Loucy (cell line): ENCODE measurements around the gene ZNF83.

Experiments
- H2AFZ ChIP-seq: fragments of 200-600 bp; sonication (generic); 2 replicates; pipeline ENCODE4 v1.6.0; 2016; ENCODE audit warnings: antibody characterized with exemption, mild to moderate bottlenecking, low read length, moderate library complexity
- H3F3A ChIP-seq: fragments of 200-600 bp; 2 replicates; pipeline ENCODE4 v1.6.0; 2016; ENCODE audit warnings: antibody characterized with exemption, low read depth, mild to moderate bottlenecking
- H3K27me3 ChIP-seq: fragments of 200-600 bp; sonication (generic); 2 replicates; pipeline ENCODE4 v1.6.1; 2014; ENCODE audit warnings: low read length, mild to moderate bottlenecking; ENCODE audit not compliant: insufficient read depth, poor library complexity, severe bottlenecking
- H3K36me3 ChIP-seq: fragments of 200-600 bp; sonication (generic); 2 replicates; pipeline ENCODE4 v1.6.1; 2016; ENCODE audit warnings: low read length; ENCODE audit not compliant: insufficient read depth
- H3K4me1 ChIP-seq: fragments of 200-600 bp; sonication (generic); 2 replicates; pipeline ENCODE4 v1.5.1; 2014; ENCODE audit warnings: low read length, mild to moderate bottlenecking; ENCODE audit not compliant: insufficient read depth, poor library complexity, severe bottlenecking
- H3K4me2 ChIP-seq: fragments of 200-600 bp; sonication (generic); 2 replicates; pipeline ENCODE4 v1.6.0; 2014; ENCODE audit warnings: antibody characterized with exemption, low read length, low read depth, mild to moderate bottlenecking; ENCODE audit not compliant: poor library complexity, severe bottlenecking
- H3K4me3 ChIP-seq: fragments of 200-600 bp; sonication (generic); 2 replicates; pipeline ENCODE4 v1.5.1; 2014; ENCODE audit warnings: low read length, mild to moderate bottlenecking, mixed read lengths; ENCODE audit not compliant: poor library complexity, severe bottlenecking
- H3K79me2 ChIP-seq: fragments of 200-600 bp; sonication (generic); 2 replicates; pipeline ENCODE4 v1.6.1; 2014; ENCODE audit warnings: low read length; ENCODE audit not compliant: insufficient read depth
- H3K9ac ChIP-seq: fragments of 200-600 bp; sonication (generic); 2 replicates; pipeline ENCODE4 v1.6.0; 2014; ENCODE audit warnings: mild to moderate bottlenecking, low read depth, low read length, moderate library complexity; ENCODE audit not compliant: poor library complexity, severe bottlenecking
- H3K9me2 ChIP-seq: fragments of 200-600 bp; sonication (generic); replicated peaks from 2 replicates; pipeline ENCODE4 v1.6.1; 2016; ENCODE audit warnings: low read depth, low read length, mixed read lengths
- H3K9me3 ChIP-seq: fragments of 200-600 bp; sonication (generic); 2 replicates; pipeline ENCODE4 v1.6.1; 2014; ENCODE audit warnings: mild to moderate bottlenecking, antibody characterized with exemption, low read length, low read depth; ENCODE audit not compliant: insufficient read depth
- H4K20me1 ChIP-seq: fragments of 200-600 bp; sonication (generic); 2 replicates; pipeline ENCODE4 v1.6.0; 2014; ENCODE audit warnings: antibody characterized with exemption, low read length, mild to moderate bottlenecking; ENCODE audit not compliant: insufficient read depth, poor library complexity, severe bottlenecking
- CTCF ChIP-seq: fragments of 200-600 bp; sonication (generic); conservative IDR thresholded peaks from 2 replicates; pipeline ENCODE4 v1.5.1; 2014; ENCODE audit warnings: mild to moderate bottlenecking, antibody characterized with exemption, low read length
- EZH2phosphoT487 ChIP-seq: fragments of 200-600 bp; IDR thresholded peaks from 2 replicates; pipeline ENCODE4 v1.6.1; 2018; ENCODE audit warnings: antibody characterized with exemption, mild to moderate bottlenecking, moderate library complexity, borderline replicate concordance

Gene ZNF83

GRCh38 chr19:52665529-52665928 lies 27.4 kb upstream of the ZNF83 start:
- H2AFZ ChIP-seq = no peak overlapping the region

DNA sequence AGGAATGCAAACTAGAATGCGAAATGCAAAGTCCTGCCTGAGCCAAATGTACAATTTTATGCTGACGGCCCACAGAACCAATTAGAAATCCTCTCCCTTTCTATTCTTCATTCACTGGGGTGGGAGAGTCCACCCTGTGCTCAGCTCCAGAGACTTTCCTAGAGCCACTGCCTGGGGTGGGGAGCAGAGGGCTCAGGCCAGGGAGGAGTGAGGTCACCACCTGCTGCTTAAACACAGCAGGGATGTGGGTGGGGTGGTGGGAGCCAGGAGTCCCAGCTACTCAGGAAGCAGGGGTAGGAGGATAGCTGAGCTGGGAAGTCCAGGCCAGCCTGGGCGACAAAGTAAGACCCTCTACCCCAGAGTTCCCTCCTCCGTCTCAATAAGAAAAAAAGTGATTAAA lies 26.9 kb upstream of the ZNF83 start:
- H3K4me3 ChIP-seq = no peak overlapping the region
- no peaks in the 10 kb centered on the region for H3K4me1 ChIP-seq
- no peaks in the 10 kb centered on the region for H3K9me3 ChIP-seq
- H3K36me3 ChIP-seq = peaks cover 17% of the 10 kb centered on the region; the same call in 1 of the 2 replicates
- peaks cover 18% of the 10 kb centered on the region; the same call in 1 of the 2 replicates for H3K79me2 ChIP-seq
- H3K9ac ChIP-seq = no peak overlapping the region
- no peaks in the 10 kb centered on the region for H3F3A ChIP-seq
- H3K4me2 ChIP-seq = no peak overlapping the region
- TF ChIP-seq EZH2phosphoT487 = no peak
- H4K20me1 ChIP-seq = no peaks in the 10 kb centered on the region
- no peak overlapping the region for H2AFZ ChIP-seq
- H3K27me3 ChIP-seq = no peaks in the 10 kb centered on the region
- no peaks in the 10 kb centered on the region for H3K9me2 ChIP-seq

More at GRCh38 chr19:52665529-52665928, 27.4 kb upstream of the ZNF83 start:
- Histone ChIP-seq H3K9me3 (no peaks in the 10 kb centered on the region), H3K9me2 (no peaks in the 10 kb centered on the region), H3K9ac (no peak overlapping the region), H3K36me3 (peaks cover 12% of the 10 kb centered on the region; the same call in 1 of the 2 replicates), H3K27me3 (no peaks in the 10 kb centered on the region), H3K79me2 (peaks cover 23% of the 10 kb centered on the region; the same call in 1 of the 2 replicates), H4K20me1 (no peaks in the 10 kb centered on the region), H3F3A (no peaks in the 10 kb centered on the region), H3K4me1 (no peaks in the 10 kb centered on the region), H3K4me3 (no peak overlapping the region), H3K4me2 (no peak overlapping the region)
- no peak for TF ChIP-seq EZH2phosphoT487
- no peak for TF ChIP-seq CTCF

DNA sequence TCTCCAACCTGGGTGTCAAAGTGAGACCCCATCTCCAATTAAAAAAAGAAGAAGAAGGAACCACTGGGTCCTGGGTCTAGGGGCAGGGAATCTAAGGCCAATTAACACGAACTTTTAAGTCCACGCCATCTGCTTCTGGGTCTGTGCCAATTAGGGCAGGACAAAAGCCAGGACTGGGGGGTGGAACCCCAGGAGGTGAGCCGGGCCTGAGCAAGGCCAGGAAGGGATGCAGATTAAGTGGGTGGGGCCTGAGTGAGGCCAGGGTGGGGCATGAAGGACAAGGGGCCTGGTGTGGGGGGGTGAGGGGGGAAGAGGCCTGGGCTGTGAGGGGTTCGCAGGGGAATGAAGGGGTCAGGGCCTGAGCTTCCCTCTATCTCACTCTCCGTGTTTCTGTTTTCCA lies 26.3 kb upstream of the ZNF83 start:
- Histone ChIP-seq H3K4me2 (no peak overlapping the region), H2AFZ (no peak overlapping the region)

More for the DNA sequence above, 26.3 kb upstream of the ZNF83 start:
- Histone ChIP-seq H3K9me2 (no peaks in the 10 kb centered on the region), H3K36me3 (peaks cover 20% of the 10 kb centered on the region; the same call in 1 of the 2 replicates), H3K27me3 (no peaks in the 10 kb centered on the region), H3K4me1 (no peaks in the 10 kb centered on the region), H3F3A (no peaks in the 10 kb centered on the region), H3K9me3 (no peaks in the 10 kb centered on the region), H4K20me1 (no peaks in the 10 kb centered on the region), H3K9ac (no peak overlapping the region), H3K79me2 (peaks cover 12% of the 10 kb centered on the region; the same call in 1 of the 2 replicates), H3K4me3 (no peak overlapping the region)
- no peak for TF ChIP-seq EZH2phosphoT487
- no peak for TF ChIP-seq CTCF
